NK-92 (cell line): ENCODE measurements around the gene OPCML.

Source experiments
- DNase-seq: peaks from one replicate; lab custom pipeline; 2025; ENCODE audit not compliant: unreplicated experiment; lab: John Stamatoyannopoulos, UW

OPCML gene

DNA sequence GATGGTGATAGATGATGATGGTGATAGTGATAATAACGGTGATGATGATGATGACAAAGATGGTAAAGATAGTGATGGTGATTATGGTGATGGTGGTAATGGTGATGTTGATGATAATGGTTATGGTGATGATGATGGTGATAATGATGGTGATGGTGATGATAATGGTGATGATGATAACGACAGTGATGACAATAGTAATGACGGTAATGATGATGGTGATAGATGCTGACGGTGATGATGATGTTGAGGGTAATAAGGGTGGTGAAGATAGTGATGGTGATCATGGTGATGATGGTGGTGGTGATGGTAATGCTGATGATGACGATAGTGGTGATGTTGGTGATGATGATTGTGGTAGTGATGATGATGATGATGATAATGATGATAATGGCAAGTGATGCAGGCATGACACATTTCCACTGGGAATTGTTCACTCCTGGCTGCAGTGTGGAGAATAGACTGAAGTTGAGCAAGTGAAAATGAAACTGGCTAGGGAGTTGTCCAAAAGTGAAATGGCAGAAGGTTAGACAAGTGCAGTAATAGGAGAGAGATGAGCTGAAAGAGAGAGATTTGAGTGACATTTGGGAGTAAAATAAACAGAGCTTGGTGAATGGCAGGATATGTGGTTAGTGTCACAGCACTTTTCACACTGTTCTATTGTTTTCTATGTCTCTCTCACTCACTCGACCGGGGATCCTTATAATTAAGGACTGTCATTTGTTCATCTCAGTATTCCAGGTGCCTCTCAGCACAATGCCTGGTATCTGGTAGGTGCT lies 992.5 kb downstream of the OPCML start:
- no peak for DNase-seq

DNA sequence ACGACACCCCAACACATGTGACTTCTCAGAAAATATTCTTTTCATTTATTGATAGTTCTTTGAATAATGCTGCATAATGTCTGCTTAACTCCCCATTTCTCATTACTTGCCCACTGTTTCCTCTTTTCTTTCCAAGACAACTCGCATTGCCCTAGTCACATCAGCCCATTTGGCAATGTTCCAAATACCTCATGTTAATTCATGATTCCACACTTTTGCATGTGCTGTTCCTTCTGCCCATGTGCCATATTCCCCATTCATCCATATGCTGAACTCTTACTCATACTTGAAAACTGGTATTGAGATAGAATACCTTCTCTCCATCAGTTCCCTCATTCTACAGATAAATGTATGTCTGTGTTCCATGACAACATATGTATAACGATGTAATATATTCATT lies 993.7 kb downstream of the OPCML start:
- DNase-seq: no peak

DNA sequence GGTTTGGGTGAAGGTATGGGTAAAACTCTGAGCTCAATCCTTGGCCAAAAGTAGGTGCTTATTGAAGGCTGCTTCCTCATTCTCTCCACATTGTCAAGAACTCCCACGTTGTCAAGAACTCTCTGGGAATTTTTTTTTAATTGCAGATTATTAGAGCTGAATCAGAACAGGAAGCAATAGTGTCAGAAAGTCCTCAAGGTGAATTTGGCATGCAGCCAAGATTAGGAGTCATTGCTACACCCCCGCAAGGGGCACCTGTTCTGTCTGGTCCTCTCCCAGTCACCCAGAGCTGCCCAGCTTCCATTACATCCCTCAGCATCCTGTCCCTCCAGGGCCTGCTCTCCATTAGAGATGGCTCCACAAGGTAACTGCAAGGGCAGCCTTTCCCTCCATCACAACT lies 996.5 kb downstream of the OPCML start:
- no peak for DNase-seq

DNA sequence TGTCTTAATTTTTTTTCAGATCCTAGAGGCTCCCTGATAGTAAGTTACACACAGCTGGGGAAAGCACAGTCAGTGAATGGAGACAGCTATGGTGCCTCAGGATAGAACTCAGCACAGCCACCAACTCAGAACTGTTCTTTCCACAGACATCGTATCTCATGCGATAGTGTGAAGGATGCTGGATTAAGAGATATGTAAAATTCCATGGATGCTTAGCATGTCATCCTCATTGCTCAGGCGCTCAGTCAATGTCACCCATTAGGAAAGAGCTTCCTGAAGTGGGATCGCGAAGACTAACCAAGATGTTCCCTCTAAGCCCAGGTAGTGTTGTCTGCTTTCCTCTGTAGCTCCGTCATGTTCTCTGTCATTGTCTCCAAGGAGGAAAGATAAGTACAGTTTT lies 1000.4 kb downstream of the OPCML start:
- DNase-seq: no peak

DNA sequence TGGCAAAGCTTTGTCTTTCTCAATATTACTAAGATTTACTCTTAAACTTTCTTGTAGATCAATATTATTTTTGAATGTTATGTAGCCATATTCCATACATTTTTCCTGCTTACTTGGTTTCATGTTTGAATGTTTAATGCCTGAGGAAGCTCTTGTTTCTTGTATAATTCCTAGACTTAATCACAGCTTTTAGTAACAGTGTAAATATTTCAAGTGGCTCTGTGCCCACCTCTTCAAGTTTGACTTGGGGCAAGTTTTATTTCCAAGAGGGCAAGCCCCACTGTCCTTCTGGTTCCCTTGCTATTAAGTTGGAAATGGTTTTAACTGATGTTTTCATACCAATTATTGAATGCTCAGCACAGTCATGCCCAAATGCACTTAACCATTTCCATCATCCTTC lies 1004.1 kb downstream of the OPCML start:
- DNase-seq: no peak

DNA sequence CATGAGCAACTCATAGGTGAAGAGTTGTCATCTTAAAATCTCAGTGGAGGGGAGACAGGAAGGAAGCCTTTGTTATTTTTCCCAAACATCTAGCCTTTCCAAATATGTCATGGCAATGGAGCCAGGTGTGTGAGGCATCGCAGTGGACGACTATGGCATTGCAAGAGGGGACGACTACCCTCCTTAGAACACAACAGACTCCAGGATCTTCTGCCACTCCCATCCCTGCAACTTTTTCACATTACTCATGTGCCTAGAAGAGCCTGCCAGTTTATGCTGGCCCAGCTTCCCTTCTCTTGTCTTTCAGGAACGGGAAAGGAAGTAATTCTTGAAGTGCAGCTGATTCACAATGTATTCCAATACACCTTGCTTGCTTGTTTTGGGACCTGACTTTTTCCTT lies 1008.4 kb downstream of the OPCML start:
- DNase-seq: no peak

DNA sequence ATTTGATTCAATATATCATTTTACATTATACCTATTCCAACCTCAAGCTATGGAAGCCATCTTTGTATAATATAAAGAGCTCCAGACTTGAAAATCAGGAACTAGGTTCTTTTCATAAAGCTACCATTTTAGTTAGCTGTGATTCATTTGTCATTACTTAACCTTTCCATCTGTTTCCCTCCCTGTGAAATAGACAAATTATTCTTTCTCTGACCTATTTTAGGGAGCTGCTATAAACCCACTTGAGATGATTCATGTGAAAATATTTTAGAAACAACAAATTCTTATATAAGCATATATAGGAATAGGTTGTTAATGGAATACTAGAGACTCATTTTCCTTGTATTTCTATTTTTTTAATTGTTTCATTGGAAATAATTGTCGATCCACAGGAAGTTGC lies 1012.1 kb downstream of the OPCML start:
- DNase-seq: no peak

DNA sequence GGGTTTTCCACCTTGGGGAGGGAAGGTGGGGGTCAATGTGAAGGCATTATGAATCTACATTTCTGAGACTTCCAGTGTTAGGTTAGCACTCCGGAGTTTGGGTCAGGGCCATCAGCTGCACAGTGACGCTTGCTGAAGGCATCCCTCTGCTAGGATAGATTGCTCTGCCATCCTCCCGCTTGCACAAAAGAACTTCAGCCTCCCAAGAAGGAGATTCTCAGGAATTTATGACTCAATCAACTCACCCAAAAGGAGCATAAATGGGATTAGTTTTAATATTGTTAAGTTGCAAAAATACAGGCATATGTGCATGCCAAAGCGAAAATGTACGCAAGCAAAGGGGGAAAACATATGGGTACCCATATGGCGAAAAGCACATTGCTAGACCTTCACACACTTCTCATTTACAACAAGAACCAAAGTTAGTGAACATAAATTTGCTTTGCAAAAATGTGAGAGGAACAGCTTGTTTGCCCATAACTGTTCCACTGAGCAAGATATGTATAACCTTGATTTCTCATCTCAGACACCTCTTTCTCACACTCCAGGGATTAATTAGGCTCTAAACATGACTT lies 1013.0 kb downstream of the OPCML start:
- DNase-seq: no peak

DNA sequence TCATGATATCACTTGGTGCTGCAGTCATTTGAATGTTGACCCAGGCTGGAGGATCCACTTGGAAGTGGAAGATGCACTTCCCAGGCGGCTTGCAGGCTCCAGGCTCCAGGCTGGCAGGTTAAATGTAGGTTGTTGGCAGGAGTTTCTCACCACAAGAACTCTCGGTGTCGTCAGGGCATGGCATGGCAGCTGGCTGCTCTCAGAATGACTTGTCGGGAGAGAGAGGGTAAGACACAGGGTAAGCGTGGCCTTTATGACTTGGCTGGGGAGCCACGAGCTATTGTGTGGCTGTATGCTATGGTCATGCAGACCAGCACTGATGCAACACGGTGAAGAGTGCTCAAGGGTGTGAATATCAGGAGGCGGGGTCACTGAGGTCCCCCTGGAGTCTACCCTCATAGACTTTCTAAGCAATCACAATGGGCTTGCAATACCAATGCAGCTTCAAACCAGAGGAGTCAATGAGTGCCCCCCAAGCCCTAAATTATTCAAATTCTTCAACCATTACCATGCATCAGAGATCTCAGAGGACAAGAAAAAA lies 1027.7 kb downstream of the OPCML start:
- no peak for DNase-seq

DNA sequence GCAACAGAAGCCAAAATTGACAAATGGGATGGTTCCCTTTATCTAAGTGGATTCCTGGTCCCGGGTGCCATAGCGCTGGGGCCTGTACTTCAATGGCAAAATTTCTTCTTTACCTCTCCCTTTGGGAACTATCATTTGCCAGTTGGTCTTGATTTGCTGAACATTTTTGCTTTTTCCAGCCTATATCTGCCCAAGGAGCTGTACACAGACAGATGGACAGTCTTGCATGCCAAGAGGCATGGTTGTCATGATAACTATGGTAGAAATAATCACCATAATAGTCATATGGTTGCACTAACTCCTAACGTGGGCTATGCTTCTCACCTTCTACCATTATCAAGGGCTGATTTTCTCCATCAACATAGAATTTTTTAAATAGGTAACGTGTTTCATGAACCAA lies 1030.9 kb downstream of the OPCML start:
- no peak for DNase-seq

DNA sequence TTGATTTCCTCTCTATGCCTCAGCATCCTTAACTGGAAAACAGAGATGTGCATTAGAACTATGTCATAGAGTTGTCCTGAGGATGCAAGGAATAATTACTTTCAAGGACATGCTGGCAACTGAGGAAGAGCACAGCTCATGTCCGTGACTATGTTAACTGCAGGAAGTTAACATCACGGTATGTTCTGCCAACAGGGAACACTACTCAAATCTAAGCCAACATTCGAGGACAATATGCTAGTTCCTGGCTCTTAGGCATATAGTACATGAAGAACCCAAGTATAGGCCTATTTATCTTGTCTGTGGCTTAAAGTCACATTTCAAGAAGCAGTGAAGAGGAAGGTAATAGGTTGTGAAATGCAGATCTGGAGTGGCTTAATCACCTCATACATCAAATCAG lies 1032.6 kb downstream of the OPCML start:
- DNase-seq: no peak

DNA sequence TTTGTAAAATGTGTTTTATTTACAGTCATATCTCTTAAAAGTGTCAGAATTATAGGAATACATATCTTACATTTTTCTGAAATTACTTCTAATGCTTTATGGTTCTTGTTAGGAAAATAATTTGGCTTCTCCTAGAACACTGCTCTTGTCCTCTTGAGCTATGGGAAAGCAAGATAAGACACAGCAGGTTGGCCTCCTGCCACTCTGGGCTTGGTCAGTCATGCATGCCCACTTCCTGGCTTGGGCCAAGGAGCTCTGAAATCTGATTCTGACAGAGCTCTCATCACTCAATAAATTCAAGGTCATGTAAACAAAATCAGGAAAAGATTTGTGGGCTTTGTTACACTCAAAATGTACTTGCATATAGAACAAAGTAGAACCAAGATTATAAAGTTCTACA lies 1036.0 kb downstream of the OPCML start:
- DNase-seq: no peak

DNA sequence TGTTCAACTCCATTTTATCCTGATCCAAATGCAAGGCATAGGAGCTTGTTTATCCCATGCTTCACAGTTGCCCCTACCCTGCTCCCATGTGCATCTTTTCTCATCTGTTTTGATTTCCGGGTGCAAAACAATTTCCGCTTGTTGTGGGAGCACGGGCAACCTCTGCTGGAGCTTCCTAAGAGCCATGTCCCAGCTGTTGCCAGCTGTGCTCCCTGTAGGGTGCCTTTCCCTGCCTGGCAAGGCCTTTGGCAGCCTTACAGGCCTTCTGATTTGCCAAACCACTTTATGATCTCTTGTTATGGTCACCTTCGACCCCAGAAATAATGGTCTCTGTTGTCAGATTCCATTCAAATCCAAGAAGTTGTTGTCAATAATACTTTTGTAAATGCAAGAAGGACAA lies 1038.5 kb downstream of the OPCML start:
- no peak for DNase-seq

DNA sequence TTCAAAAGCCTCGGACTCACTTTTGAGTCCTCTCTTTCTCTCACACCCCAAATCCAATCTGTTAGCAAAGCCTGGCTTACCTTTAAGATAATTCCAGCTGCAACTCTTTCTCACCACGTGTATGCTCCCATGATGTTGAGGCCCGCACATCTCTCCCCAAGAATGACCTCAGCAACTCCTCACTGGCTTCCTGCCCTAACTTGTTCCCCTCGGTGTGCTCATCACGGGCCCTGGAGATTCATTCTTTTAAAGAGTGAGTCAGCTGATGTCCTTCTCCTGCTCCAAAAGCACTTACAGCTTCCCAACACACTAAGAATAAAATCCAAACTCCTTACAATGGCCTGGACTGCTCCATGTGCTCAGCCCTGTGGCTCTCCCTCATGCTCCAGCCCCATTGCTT lies 1041.3 kb downstream of the OPCML start:
- DNase-seq: no peak

DNA sequence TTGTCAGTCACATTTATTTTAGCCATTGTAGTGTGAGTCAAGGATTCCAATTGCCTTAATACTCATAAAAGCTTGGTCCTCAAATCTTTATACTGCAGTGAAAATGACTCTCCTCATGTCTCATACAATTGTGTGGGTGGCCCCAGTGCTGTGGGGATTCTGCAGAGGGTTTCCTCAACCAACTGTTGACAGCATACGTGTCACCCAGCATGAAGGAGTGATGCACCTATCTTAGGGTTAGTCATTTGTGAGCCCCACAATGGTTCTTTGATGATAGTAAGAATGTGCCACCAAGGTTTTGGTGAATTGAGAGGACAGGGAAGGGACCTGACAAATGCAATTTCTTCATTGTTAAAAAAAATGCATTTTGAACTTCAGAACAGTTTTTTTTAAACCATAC lies 1046.2 kb downstream of the OPCML start:
- no peak for DNase-seq

DNA sequence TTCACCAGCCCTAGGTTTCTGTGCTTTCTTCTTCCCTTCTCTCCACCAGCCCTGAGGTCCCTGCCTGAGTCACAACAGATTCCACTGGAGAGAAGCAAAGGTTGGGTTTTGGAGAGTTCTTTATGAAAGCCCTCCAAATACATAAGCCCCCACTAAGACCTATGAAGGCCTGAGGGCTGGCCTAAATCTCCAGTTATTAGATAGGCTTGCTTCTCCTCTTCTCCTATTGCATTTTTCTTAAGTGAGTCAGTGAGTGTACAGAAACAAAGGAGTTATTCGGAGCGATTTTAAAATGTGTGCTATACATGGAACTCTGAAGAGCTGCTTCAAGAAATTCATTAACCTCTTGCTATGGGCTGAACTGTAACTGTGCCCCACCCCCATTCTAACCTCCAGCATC lies 1057.3 kb downstream of the OPCML start:
- DNase-seq: no peak

DNA sequence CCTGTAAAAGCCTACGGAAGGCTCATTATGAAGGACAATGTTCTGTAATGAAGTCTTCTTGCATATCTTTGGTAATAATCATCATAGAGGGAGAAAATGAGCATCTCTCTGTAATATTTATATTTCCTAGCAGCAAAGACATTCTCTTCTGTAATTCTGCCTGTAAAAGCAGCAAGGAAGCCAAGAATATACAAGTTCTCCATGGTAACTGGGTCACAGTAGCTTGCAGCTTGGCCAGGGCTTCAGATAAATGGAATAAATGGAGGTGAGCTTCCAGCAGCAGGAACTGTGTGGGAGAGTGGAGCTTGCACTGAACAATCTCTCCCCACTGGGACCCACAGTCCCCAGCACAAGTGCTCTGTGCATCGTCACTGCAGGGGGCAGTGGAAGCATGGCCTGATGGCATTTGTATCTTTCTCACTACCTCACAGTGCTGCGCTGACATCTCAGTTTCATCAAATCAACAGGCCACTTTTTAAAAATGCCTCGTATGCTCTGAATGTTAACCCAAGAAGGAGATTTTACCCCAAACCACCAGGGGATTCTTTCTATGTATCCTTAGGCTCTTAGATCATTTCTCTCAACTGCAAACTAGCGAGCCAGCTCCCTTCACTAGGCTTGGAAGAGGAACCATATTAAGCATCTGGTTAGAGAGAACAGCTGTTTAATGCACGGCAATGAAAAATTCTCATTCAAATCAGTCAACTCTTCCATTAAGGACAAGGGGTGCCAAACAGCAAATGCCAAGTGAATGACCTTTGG lies 1059.7 kb downstream of the OPCML start:
- no peak for DNase-seq

DNA sequence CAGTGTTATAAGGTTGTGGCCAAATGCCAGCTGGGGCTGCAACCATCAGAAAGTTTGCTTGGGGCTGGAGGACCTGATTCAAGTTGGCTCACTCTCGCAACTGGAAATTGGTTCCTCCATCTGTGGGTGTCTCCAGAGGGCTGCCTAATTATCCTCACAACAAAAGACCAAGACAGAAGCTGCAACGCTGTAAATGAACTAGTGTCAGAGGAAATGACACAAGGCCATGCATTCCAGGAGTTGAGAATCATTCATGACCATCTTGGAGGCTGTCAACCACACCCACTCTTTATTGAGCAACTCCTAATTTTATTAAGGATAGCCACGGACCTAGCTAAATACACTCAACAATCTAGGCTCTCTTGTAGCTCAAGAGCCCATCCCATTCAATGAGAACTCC lies 1060.8 kb downstream of the OPCML start:
- no peak for DNase-seq

DNA sequence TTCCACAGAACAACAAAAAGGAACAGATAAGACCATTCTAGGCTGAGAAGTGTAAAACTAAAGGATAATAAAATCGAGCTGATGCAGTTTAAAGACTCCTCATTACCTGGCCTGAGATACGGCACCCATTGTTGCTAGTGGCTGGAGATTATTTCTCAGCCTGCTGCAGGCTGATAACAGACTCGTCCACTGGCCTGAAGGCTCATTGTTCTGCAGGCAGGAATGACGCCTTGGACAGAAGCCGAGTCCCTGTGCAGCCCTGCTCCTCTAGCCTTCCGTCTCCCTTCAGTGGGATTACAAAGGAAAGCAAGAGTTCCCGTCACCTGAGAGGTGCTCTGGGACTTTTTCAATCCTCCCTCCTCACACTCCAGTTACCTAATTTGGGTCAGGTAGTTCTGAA lies 1065.3 kb downstream of the OPCML start:
- DNase-seq: no peak

DNA sequence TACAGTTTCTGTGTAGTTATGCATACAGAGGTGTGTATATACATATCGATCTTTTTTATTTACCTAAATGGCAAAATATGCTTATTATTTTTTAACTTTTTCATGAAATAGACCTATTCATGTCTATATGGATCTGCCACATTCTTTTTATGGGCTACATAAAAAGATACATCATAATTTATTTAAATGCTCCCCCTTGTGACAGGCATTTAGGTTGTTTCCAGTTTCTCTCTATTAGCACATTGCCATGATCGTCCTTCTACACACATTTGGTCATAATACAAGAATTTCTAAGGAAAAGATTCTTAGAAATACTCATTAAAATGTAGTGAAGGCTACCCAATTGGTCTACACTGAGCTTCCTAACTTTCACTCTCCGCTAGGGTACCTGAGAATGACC lies 1067.4 kb downstream of the OPCML start:
- DNase-seq: no peak

DNA sequence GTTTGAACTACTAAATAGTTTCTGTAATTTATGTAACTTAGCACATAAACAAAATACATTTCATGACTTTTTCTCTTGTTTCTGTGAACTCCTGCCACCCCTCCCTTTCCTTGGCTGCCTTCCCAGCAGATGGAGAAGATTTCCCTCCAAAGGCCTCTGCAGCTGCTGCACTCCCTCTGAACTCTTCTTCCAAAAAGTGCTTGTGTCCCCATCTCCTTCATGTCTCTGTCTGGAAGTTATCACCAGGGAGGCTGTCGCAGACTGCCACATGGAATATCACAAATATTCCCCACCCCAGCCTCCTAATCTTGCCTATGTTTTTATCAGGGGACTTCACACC lies 1068.3 kb downstream of the OPCML start:
- no peak for DNase-seq

DNA sequence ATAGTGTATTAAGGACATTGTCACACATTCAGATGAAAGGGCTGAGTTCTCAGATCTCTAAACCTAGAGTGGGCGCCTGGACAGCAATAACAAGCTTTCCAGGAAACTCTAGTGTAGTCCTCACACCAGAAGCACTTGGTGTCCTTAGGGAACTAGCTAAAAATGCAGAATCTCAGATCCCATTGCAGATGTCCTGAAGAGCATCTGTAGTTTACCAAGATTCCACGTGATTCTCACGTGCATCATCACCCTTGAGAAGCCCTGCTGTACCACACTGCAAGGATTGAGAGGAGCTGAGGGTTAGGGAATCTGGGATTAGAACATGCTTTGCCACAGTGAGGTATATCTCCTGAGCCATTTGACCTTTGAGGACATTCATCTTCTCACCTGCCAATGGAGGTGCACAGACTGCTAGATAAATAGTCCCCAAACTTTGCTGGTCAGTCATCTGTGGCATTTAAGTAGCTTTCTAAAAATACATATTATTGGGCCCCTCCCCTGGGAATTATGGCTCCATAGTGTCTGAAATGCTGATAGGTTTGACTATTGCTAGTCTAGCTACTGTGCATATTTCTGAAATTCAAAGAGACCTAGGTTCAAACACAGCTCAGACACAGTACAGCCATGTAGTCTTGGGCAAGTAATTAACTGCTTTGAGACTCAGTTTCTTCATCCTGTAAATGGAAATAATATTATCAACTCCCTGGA lies 1068.9 kb downstream of the OPCML start:
- no peak for DNase-seq
